Colonic mucosa (tissue), 4 donors: ENCODE results near the gene OR52E6. TPM values are rescaled to one million over a fixed set of nuclear protein-coding genes. Genes with fewer than 3 reads are reported as not detected.

Experiments used
- DNase-seq: peaks from one replicate; pipeline ENCODE4 v3.0.0-alpha.2; 2020
- H3K27ac ChIP-seq: fragments of 200-600 bp; one replicate; pipeline ENCODE4 v1.8.0; 2021
- H3K27me3 ChIP-seq: fragments of 200-600 bp; one replicate; pipeline ENCODE4 v1.8.0; 2021
- H3K36me3 ChIP-seq: fragments of 200-600 bp; one replicate; pipeline ENCODE4 v1.8.0; 2021
- H3K4me1 ChIP-seq: fragments of 200-600 bp; one replicate; pipeline ENCODE4 v1.8.0; 2021; ENCODE audit warnings: mild to moderate bottlenecking
- H3K4me3 ChIP-seq: fragments of 200-600 bp; one replicate; pipeline ENCODE4 v1.8.0; 2021
- H3K9ac ChIP-seq, 2 donors: one replicate each; pipeline ENCODE4 v1.7.0; 2013; ENCODE audit warnings: control low read depth in 2 of 2, low read depth in 2 of 2, low read length in 2 of 2
- H3K9me3 ChIP-seq: fragments of 200-600 bp; one replicate; pipeline ENCODE4 v1.8.0; 2021
- intact Hi-C: fragments of 100-400 bp; cut with DNase I; formaldehyde crosslinking; loops from one replicate; pipeline ENCODE4 v1.14.1; 2022
- total RNA-seq, 2 donors: library from RNA; stranded (reverse); fragmentation: NEBNext Ultra II Directional in 1 of 2; extraction: Animal tissue kit (Norgen Biotek cat#: 25700) in 1 of 2; gene quantifications; one replicate each; pipeline ENCODE4 v1.2.1, GENCODE V29; 2021
- TF ChIP-seq, protein P1 (sequence below): fragments of 200-600 bp; IDR thresholded peaks from one replicate; pipeline ENCODE4 v1.8.0; 2022; ENCODE audit warnings: antibody characterized with exemption, mild to moderate bottlenecking
- donor health status: healthy.
- donor health status: DM: no; HTN: no; CAD: no.
- donor health status: DM: no; HTN: no; CAD: no.

The OR52E6 gene
- total RNA-seq, 2 donors from 2014 or later = not detected

DNA sequence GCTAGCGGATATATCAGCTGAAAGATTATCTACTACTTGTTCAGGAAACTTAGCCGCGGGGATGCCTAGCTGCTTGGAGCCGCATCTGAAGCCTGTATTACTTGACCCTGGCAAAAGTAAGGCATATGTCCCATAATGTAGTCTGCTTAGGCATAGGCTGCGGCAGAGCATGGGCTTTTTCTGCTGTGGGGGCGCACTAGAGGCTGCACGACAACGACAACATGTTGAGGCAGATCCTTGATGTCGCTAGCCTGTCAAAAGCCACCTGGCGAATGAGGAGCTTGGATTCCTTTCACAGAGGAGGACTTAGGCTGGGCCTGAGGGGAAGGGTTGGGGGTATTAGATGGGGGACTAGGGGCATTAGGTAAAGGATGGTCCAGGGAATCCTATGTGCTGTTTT, 34.1 kb downstream of the OR52E6 start:
- DNase-seq = no peak
- intact Hi-C loops = loop anchor here (5.0 to 10.0 kb wide), 3 partner anchors 125 to 1173 kb away; partner anchors contain the start of gene OR51D1
- no peak overlapping the region for H3K27ac ChIP-seq
- no peak overlapping the region for H3K9ac ChIP-seq
- TF ChIP-seq, protein P1, sequence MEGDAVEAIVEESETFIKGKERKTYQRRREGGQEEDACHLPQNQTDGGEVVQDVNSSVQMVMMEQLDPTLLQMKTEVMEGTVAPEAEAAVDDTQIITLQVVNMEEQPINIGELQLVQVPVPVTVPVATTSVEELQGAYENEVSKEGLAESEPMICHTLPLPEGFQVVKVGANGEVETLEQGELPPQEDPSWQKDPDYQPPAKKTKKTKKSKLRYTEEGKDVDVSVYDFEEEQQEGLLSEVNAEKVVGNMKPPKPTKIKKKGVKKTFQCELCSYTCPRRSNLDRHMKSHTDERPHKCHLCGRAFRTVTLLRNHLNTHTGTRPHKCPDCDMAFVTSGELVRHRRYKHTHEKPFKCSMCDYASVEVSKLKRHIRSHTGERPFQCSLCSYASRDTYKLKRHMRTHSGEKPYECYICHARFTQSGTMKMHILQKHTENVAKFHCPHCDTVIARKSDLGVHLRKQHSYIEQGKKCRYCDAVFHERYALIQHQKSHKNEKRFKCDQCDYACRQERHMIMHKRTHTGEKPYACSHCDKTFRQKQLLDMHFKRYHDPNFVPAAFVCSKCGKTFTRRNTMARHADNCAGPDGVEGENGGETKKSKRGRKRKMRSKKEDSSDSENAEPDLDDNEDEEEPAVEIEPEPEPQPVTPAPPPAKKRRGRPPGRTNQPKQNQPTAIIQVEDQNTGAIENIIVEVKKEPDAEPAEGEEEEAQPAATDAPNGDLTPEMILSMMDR = no peak
- no peaks in the 10 kb centered on the region for H3K4me1 ChIP-seq
- H3K27me3 ChIP-seq = no peaks in the 10 kb centered on the region
- no peaks in the 10 kb centered on the region for H3K9me3 ChIP-seq
- no peak overlapping the region for H3K4me3 ChIP-seq
- no peaks in the 10 kb centered on the region for H3K36me3 ChIP-seq

DNA sequence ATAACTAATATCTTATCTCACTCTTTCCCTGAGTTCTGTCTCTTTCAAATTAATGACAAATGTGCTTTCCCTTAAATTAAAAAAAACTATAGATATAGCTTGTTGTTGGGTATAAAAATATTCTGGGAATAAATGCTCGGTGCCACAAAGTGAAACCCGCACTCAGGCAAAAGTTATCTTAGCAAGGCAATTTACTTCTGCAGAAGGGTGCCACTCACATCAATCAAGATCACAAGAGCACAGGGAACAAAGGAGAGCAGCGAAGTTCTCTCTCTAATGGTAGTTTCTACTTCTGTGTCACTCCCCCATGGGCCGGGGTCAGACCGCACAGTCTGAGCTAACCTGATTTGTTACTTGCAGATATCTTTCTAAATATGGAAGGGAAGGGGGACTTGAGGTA, 37.7 kb downstream of the OR52E6 start:
- Histone ChIP-seq H3K9ac (no peak overlapping the region), H3K27ac (no peak overlapping the region), H3K36me3 (no peaks in the 10 kb centered on the region), H3K9me3 (no peaks in the 10 kb centered on the region), H3K4me3 (no peak overlapping the region), H3K4me1 (no peaks in the 10 kb centered on the region), H3K27me3 (no peaks in the 10 kb centered on the region)
- no peak for DNase-seq
- TF ChIP-seq, protein P1 = no peak
- intact Hi-C loops = loop anchor here (10.0 kb wide), 1 partner anchor 1169 kb away; the partner anchor contains the start of gene OR51D1

DNA sequence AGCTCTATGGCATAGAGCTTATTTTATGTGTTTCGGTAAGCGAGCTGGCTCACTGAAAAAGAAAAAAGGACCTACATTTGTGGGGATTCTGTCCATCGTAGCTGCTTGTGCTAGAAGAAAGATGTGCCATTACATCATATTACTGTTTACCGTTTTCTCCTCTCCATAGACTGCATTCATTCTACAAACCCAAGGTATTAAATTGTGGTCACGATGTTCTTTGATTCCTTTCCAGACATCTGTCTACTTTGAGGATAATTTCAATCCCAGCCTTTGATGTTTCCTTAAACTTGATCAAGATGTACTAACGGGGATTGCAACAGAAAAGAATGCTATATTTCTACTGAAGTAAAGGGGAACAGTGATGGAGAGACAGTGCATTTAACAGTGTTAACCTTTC, 45.2 kb downstream of the OR52E6 start:
- H3K36me3 ChIP-seq = no peaks in the 10 kb centered on the region
- DNase-seq = no peak
- H3K9ac ChIP-seq = no peak overlapping the region
- H3K4me1 ChIP-seq = no peaks in the 10 kb centered on the region
- no peak overlapping the region for H3K27ac ChIP-seq
- TF ChIP-seq, protein P1 = no peak
- H3K9me3 ChIP-seq = no peaks in the 10 kb centered on the region
- no peaks in the 10 kb centered on the region for H3K27me3 ChIP-seq
- H3K4me3 ChIP-seq = no peak overlapping the region
- intact Hi-C loops = no loop called here

DNA sequence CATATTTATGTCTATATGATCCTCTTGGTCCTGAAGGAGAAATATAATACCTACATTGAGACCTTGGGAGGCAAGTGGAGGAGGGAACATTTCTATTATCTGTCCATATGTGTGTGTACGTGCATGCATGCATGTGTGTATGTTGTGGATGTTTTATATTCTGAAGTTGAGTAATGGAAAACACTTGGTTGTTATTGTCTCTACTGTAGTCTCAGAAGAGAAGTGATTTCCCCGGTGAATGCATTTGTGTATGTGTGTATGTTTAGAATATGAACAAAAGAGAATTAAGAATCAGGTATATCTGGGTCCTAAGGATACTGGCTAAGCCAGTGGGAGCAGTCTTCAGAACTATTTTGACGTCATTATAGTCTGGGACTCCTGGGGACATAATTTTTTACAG, 50.5 kb downstream of the OR52E6 start, which contains the start of gene OR52N1:
Gene OR52N1 (minus strand): TSS at position 101 of the 400 bp plus-strand sequence. CDS start 2,449 bp downstream, outside the sequence.
- no peak within 1 kb of the TSS for H3K9ac ChIP-seq
- no peaks in the 10 kb centered on the region for H3K9me3 ChIP-seq
- intact Hi-C loops = no loop called here
- DNase-seq = no peak
- TF ChIP-seq, protein P1 = no peak
- no peak within 1 kb of the TSS for H3K4me3 ChIP-seq
- no peak within 1 kb of the TSS for H3K27ac ChIP-seq
- no peaks in the 10 kb centered on the region for H3K27me3 ChIP-seq
- no peaks in the 10 kb centered on the region for H3K36me3 ChIP-seq
- H3K4me1 ChIP-seq = no peaks in the 10 kb centered on the region

Other genes starting within 250 kb of the OR52E6 start
- gene TRIM6, start 245.3 kb downstream of the OR52E6 start, total RNA-seq = under 1 TPM; 0.35 to 0.82 TPM
- gene TRIM34, start 216.9 kb downstream of the OR52E6 start, total RNA-seq = 1 to 10 TPM; 6.2 to 7.8 TPM
- gene TRIM5, start 156.8 kb downstream of the OR52E6 start, total RNA-seq = 10 to 100 TPM; 21.4 to 23.3 TPM
- 10 to 100 TPM; 16.6 to 17.7 TPM for gene TRIM22, start 152.1 kb downstream of the OR52E6 start, total RNA-seq
- gene OR56B1, start 105.4 kb downstream of the OR52E6 start, total RNA-seq = not detected
- gene OR52N4, start 87.7 kb downstream of the OR52E6 start, total RNA-seq = not detected
- not detected for gene OR52N5, start 58.5 kb downstream of the OR52E6 start, total RNA-seq
- gene OR52N1, start 50.6 kb downstream of the OR52E6 start, total RNA-seq = not detected
- not detected for gene OR52N2, start 33.0 kb downstream of the OR52E6 start, total RNA-seq
- gene OR52E8, start 15.8 kb upstream of the OR52E6 start, total RNA-seq = not detected
- gene OR52E4, start 38.7 kb upstream of the OR52E6 start, total RNA-seq = not detected
- not detected for gene OR52E5, start 51.3 kb upstream of the OR52E6 start, total RNA-seq
- not detected for gene OR56A3, start 100.4 kb upstream of the OR52E6 start, total RNA-seq
- not detected for gene OR56A5, start 126.6 kb upstream of the OR52E6 start, total RNA-seq
- not detected for gene OR52L1, start 145.1 kb upstream of the OR52E6 start, total RNA-seq
- gene OR56A4, start 165.0 kb upstream of the OR52E6 start, total RNA-seq = not detected
- gene OR56A1, start 188.9 kb upstream of the OR52E6 start, total RNA-seq = not detected